ENCODE results near the gene ALDH1A1. TPM values are rescaled to one million over a fixed set of nuclear protein-coding genes. Genes with fewer than 3 reads are reported as not detected.

ALDH1A1 gene
- total and polyA plus RNA-seq, 11 donors = 2.2 to 37.5 (median 12.6) TPM

- DNase-seq = peak in 2 of 5 donors; percentile 18 to 23
- H3K27me3 ChIP-seq = no peaks in the 10 kb centered on the region
- TF ChIP-seq POLR2A (IDR thresholded peaks at IDR 0.05) (no peak), CTCF (IDR thresholded peaks at IDR 0.05) (peak; percentile 44 to 81 (median 63))
- H3K4me1 ChIP-seq = peaks cover 0 to 30% (median 14%) of the 10 kb centered on the region in 12 donors
- whole genome bisulfite sequencing, 4 donors = 41 to 50% (median 47%) methylated on average over 8 of the region's 8 CpGs
- peak; percentile 55 to 83 (median 70) for ATAC-seq
- no peaks in the 10 kb centered on the region for H3K36me3 ChIP-seq
- H3K9me3 ChIP-seq = no peaks in the 10 kb centered on the region
- H3K4me3 ChIP-seq = no peak overlapping the region
- intact Hi-C loops (cut with DNase I) = loop anchor here (1.0 to 10.0 kb wide), 8 partner anchors 165 to 328 kb away; no protein-coding TSS in a partner anchor
- H3K27ac ChIP-seq = peak overlapping the region in 2 of 12 donors; percentile 32 to 46
Measured at GRCh38 chr9:72856972-72857623, 95.8 kb downstream of the ALDH1A1 start.

GRCh38 chr9:72855890-72856523 lies 96.8 kb downstream of the ALDH1A1 start:
- peak overlapping the region in 1 of 12 donors; percentile 5 for H3K27ac ChIP-seq
- no peaks in the 10 kb centered on the region for H3K27me3 ChIP-seq
- no peaks in the 10 kb centered on the region for H3K36me3 ChIP-seq
- ATAC-seq = no peak
- no peak for TF ChIP-seq POLR2A (IDR thresholded peaks at IDR 0.05)
- TF ChIP-seq CTCF (IDR thresholded peaks at IDR 0.05) = no peak
- no peak for DNase-seq
- H3K4me1 ChIP-seq = peaks cover 0 to 30% (median 14%) of the 10 kb centered on the region in 12 donors
- intact Hi-C loops (cut with DNase I) = loop anchor here (2.0 to 10.0 kb wide), 7 partner anchors 166 to 329 kb away; no protein-coding TSS in a partner anchor
- no peaks in the 10 kb centered on the region for H3K9me3 ChIP-seq
- no peak overlapping the region for H3K4me3 ChIP-seq
- WGBS, 4 donors = 80 to 84% (median 82%) methylated on average over 5 of the region's 5 CpGs

GRCh38 chr9:72855321-72855720 lies 97.5 kb downstream of the ALDH1A1 start:
- DNase-seq (no peak), ATAC-seq (no peak)
- Histone ChIP-seq H3K27me3 (no peaks in the 10 kb centered on the region), H3K27ac (no peak overlapping the region), H3K36me3 (no peaks in the 10 kb centered on the region), H3K9me3 (no peaks in the 10 kb centered on the region), H3K4me3 (no peak overlapping the region), H3K4me1 (peaks cover 0 to 30% (median 14%) of the 10 kb centered on the region in 12 donors)
- TF ChIP-seq CTCF (IDR thresholded peaks at IDR 0.05) (no peak), POLR2A (IDR thresholded peaks at IDR 0.05) (no peak)
- 96 to 100% (median 99%) methylated on average over 1 of the region's 1 CpG for WGBS, 4 donors
- intact Hi-C loops (cut with DNase I) = loop anchor here in 9 of 10 donors (5.0 to 10.0 kb wide), 5 partner anchors 167 to 329 kb away; no protein-coding TSS in a partner anchor

Other genes starting within 250 kb of the ALDH1A1 start
- gene ANXA1, start 198.8 kb upstream of the ALDH1A1 start, total RNA-seq = 100 to 1,000 TPM in 3 of 9 donors, 10 to 100 TPM in 6; 29.4 to 139 (median 51.1) TPM
- gene ANXA1, start 198.8 kb upstream of the ALDH1A1 start, polyA plus RNA-seq = 10 to 100 TPM; 52.7 to 89.9 TPM